Amniotic stem cell (primary cell): ENCODE data around the gene ACYP2.

Experiments used
- DNase-seq: peaks from one replicate; lab custom pipeline; 2025; lab: John Stamatoyannopoulos, UW

ACYP2 gene

DNA sequence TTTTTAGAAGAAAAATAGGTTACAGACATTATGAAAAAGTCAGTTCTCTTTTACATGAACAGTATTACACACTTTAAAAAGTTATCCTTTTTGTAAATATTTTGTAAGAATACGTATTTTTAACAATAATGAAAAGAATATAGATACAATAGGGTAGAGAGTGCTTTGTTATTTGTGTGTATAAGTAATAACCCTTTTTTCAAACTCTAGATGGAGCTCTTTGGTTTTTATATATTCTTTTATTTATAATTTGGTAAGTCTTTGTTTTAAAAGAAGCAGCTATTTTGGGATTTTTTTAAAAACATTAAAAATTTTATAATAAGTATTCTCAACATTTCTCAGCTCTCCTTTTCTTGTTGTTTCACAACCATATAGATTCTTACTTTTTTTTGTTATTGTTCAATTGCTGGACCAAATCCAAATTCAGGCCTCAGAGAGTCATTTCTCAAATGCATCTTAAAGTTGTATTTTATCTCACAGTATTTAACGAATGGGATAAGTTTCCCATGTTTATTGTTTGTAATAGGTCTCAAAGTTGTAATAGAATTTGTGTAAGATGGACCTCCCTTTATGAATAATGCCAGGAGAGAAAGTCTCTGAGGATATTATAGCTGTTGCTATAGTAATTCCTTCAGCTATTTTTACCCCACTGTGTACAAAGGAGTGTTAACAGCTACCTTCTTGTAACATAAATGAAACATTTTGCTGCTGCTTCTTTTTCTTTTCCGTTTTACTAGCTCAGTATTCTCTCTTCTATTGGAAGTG, 46.4 kb downstream of the ACYP2 start:
- DNase-seq: no peak

DNA sequence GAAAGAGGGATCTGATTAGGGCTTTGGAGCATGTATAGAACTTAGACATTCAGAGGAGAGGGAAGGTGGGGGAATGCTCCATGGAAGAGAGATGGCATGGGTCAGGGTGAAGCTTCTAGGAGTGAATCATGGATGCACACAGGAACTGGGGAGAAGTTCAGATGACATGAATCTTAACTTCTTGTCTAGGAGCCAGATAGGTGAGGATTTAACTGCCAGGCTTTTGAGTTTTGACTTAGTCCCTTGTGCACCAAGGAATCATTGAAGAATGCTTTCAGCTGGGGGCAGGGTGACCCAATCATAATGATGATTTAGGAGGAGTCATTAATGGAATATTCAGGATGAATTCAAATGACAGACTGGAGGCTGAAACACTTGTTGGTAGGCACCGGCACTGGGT, 48.7 kb downstream of the ACYP2 start:
- DNase-seq: no peak

DNA sequence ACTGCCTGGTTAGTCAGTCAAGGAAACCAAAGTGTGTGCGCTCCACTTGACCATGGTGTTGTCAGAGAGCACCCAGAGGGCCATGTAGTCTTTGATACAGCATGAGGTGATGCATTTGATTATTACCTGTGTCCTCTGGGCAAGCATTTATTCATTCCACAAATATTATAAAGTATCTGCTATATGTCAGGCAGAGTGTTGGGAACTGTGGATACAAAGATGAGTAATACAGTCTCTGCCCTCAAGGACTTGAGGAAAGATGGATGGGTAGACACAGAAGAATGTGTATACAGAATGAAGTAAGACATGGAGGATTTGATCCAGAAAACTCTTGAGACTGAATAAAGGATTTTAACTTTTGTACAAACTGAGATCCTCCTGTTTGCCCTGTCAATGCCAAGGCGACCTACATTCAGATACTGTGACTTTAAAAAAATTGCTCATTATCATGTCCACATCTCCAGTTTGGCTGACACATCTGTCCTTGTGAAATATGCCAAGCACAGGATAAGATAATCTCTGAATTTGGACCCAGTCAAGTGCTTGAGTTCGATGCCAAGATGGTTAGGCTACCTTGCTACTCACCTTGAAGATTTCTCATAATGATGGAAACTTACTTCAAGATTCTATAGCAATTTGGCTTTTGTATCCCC, 50.8 kb downstream of the ACYP2 start:
- no peak for DNase-seq

DNA sequence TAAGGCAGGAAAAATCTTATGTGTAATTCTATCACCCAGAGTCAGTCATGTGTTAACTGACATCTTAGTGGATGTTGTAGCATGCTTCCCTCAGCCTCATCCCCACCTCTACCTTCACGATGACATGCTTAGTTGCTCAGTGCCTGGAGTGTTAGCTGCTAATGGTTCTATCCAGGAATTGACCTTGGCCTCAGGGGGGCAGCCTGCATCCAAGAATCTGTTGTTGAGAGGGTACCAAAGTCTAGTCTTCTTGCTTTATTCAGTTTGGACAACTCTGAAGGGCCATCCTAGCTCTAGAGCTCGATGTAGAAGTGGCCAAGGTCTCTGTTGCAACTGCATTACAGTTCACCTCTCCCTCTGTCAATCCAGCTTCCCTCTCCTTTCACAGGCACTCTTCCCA, 61.2 kb downstream of the ACYP2 start:
- DNase-seq: peak; percentile 13

DNA sequence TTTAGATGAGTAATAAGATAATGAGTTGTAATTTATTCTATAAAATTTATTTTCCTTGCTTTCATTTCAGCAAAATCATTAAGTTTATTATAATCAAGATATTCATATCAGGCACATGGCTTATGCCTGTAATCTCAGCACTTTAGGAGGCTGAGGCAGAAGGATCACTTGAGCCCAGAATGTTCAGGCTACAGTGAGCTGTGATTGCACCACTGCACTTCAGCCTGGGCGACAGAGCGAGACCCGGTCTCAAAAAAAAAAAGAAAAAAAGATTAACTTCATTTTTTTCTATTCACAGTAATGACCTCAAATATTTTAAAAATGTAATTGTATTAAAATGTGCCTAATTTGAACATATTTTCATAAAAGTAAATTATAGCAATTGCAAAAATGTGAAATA, 67.9 kb downstream of the ACYP2 start:
- DNase-seq: no peak

DNA sequence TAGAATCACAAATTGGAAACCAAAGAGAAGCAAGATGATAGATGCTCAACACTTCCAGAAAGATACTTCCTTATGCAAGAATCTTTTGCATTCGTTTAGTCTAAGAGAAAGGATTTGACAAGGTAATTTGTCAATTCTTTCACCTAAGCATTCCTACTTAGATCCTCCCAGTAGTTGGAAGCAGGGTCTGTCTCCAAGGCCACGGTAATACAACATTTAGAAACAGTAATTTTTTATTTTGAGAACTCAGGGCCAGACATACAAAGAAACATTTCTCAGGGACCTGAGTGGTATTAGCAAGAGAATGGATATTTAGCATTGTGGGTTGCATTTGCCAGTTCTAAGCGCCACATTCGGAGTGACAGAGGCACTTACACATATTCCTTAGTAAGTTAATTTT, 68.6 kb downstream of the ACYP2 start:
- no peak for DNase-seq

DNA sequence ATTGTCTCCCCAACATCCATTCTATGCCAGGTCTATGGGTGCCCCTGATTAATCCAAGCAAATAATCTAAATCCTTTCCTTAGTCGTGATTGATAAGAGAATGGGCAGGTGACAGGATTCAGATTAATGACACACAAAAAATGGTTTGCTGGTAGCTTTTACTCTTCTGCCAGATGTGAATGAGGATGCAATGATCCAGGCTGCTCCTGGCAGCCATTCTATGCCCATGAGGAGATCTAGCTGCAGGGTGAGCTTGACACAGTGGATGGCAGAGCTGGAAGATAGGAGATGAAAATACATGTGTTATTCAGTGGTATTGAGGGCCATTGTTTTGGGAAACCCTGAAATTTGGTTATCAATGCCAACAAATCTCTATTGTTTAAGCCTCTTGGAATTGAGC, 69.7 kb downstream of the ACYP2 start:
- no peak for DNase-seq

DNA sequence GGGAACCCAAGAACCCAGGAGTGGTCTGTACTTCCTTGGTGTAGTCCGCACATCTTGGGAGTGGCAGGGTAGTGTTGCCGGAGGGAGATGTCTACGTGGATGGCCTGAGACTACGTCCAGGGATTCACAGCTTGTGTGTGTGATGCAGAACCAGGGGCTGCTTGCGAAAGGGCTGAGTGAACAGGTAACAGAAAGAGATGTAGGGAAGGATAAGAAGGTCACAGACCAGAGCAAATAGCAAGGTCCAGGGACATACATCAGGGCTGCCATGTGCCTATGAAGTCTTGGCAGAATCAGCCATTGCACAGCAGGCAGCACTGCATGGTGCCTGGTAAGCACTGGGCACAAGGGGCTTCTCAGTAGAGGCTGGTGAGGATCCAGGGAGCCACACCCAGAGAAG, 71.9 kb downstream of the ACYP2 start:
- no peak for DNase-seq

DNA sequence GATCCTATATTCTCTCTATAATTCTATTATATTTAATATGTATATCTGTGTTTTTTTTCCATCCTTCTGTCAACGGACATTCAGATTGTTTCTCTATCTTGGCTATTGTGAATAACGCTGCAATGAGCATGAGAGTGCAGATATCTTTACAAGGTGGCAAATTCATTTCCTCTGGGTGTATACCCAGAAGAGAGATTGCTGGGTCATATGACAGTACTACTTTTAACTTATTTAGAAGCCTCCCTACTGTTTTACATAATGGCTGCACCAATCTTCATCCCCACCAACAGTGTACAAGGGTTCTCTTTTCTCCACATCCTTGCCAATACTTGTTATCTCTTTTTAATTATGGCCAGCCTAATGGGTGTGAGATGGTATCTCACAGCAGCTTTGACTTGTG, 74.1 kb downstream of the ACYP2 start:
- DNase-seq: no peak

DNA sequence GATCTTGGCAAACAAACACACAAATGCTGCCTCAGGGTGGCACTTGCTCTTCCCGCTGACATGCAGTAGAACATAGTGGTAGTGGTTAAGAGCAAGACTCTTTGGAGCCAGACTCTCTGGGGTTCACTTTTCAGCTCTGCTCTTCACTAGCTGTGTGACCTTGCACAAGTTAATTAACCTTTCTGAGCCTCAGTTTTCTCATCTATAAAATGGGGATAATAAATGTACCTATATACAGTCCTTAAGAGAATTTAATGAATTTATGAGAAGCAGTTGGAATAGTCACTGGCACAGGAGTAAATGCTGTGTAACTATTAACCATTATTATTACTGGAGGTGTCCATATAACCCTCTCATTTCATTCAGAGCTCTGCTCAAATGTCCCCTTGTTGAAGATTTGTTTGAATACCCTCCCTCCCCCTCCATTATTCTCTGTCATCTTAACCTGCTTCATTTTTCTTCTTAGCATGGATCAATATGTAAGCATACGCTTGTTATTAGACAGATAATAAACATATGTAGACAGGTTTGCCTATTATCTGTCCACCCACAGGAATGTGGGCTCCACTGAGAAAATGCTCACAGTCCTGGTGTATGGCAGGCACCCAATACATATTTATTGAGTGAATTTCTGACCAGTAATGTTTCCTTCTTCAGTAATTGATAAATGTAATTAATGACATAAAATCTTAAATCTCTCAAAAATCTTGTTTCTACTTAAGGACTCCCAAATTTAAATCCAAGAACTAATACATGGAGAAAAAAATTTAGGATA, 76.1 kb downstream of the ACYP2 start:
- DNase-seq: no peak

DNA sequence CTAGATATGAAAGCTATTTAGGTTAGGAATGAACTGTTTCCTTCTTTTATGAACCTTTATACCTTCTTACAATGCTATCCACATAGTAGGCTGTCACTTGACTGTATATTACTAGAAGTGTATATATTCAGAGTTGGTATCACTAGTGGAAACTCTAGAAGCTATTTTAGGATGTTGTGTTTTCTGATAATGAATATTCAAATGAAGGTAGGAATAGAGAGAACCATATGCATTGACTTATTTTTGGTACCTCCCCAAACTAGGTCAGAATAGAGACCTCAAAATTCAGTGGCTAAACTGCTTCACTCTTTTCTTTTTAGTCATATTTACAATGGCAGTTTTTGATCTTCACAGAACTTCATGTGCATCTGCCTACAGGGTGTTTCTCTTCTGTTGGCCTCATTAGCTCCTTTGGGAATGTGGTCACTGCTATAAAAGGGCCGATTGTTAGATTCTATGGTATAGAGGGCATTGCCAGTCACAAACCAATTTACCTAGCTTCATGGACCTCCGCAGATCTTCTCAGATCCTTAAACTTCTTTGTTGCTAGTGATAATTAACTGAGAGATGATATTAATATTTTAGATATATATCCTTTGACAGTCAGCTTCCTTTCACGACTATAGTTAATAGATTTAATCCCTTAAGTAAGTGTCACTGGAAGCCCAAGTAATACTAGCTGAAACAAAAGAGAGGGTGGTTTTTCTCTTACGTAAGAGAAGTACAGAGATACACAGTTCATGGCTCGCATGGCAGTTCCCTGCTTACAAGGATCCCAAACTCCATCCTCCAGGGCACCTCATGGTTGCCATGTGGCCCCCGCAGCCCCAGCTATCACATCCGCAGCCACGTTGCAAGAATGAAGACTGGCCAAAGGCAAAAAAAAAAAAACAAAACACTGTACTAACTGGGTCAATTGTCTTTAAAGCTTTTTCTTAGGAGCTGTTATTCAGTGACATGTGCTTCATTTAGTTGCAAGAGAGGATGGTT, 79.6 kb downstream of the ACYP2 start:
- no peak for DNase-seq

DNA sequence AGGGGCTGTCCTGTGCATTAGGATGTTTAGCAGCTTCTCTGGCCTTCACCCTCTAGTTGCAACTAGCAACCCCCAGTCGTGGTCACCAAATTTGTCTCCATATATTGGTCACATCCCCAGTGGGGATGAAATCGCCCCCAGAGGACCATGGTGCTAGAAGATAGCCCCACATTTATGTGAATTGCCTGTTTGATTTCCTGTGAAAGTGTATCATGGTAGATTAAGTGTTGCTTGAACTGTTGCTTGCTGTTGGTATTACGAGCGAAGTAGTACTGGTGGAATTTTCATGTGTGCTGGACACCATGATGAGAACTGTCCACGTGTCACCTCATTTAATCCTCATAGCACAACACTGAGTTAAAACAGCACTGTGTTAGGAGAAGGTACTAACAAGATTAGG, 81.2 kb downstream of the ACYP2 start:
- DNase-seq: no peak

DNA sequence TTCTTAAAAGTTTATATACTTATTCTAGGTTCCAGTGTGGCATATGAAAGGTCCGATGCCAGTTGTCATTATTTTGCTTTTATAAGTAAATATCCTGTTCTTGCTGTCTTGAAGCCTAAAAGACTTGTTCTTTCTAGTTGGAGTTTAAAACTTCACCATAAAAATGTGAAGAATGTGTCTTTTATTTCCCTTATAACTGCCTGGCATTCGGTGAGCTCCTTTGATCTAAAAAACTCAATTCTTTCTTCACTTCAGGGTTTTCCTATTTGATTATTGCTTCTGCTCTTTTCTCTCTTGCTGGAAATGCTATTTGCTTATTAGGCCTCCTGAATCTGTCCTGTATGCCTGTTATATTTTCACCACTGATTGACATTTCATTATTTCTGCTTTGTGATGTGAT, 89.1 kb downstream of the ACYP2 start:
- no peak for DNase-seq

DNA sequence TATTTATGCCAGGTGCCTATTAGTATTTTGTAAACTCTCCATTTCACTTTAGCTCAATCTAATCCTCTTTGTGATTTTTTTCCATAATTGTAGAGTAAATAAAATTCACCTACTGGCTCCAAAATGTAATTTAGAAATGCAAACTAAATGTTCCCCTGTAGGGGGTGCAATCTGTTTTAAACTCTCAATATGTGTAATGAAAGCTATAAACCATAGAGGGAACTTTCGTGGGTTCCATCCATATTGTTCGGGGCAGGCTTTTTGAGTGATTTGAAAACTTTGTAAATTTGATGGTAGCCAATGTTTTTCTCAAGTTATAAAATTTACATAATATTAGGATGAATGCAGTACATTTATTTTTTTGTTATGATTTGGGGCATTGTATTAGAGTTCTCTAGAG, 91.2 kb downstream of the ACYP2 start:
- no peak for DNase-seq

DNA sequence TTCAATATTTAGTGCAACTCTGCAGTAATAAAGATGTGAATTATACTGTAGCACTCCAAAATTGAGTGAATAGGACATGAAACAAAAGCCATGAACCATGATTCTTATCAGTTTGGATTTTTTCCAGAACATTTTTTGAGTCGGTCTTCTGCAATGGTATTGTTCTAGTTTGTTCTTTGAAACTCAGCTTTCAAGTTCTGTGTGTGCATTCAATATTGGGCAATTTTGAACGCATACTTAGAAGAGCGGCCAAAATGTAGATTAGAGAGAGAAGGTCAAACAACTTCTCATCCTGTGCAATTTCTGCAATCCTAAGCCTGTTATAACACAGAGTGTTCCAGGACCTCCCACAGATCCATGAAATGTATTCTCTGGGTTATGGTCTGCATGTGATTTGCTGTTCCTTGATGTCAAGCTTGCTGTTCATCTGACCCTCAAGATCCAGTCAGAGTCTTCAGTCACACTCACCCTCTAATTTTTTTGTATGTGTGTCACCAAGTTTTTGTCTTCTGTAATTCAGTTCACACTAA, 92.3 kb downstream of the ACYP2 start:
- DNase-seq: no peak

DNA sequence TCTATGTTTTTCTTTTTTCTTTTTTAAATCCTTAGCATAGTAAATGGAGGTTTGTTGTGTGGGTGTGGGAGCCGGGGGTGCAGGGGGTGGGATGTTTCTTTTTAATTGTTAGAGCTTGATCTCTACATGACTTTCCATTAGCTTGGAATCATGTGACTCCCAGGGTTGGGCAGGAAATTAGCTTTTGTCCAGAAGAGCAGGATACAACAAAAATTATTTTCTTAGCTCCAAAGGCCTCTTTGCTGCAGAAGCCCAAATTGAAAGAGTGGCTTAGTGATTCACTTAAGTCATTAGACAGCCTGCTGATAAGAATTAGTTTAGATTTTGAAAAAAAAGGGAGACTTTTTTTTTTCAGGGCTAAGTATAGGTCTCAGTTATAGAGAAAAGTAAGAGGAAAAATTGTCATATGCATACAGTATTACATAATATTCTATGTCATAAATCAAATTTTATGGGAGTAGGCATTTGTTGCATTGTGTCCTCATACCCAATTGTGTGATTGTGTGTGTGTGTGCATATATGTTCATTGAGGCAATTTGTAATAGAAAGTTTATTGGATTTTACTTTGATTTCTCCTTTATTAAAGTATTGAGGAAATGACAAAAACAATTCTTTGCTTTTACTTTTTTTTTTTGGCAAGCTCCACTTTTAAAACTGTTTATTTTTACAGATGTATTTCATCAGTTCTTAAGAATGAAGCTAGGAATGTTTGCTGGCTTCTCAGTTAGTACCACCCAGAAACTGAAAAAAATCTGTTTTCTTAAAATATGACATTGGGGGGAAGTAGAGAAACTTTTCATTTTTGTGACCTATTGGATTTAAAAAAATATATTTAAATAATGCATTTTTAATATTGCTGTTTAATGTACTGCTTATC, 93.2 kb downstream of the ACYP2 start:
- DNase-seq: no peak

DNA sequence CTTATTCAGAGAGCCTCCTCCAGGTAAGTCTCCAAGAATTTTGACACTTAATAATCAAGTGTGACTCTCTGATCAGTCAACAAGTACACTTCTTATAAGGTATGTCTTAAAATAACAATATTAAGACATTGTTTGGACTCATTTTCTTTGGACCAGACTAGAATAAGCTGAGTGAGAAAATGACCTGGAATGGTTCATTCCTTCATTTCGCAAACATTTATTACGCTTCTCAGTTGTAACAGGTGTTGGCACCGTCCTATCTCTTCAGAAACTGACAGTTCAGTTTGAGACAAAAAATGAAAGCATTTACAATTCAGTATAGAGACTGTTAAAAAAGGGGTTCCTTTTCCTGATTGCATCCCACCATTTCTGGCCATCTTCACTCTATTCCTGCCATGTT, 94.0 kb downstream of the ACYP2 start:
- DNase-seq: no peak

DNA sequence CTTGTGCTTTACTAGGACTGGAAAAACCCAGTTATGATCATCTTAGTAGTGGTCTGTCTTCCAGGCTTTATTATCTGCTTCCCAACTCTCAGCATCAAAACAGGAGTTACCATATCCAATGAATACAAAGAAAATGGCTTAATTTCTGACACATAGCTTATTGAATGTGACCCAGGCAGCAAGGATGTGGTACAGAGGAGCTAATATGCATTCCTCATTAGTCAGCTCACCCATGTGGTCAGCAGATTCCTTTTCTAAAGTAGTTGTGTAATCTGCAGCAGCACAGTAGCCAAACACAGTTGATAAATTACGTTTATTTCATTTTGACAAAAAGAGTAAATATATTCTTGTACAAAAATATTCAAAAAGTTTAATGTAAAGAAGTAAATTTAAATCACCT, 97.0 kb downstream of the ACYP2 start:
- DNase-seq: peak; percentile 39

DNA sequence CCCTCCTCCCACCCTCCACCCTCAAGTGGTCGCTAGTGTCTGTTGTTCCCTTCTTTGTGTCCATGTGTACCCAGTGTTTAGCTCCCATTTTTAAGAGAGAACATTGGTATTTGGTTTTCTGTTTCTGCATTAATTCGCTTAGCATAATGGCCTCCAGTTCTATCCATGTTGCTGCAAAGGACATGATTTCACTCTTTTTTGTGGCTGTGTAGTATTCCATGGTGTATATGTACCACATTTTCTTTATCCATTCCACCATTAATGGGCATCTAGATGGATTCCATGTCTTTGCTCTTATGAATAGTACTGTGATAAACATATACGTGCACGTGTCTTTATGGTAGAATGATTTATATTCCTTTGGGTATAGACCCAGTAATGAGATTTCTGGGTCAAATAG, 97.7 kb downstream of the ACYP2 start:
- DNase-seq: no peak

DNA sequence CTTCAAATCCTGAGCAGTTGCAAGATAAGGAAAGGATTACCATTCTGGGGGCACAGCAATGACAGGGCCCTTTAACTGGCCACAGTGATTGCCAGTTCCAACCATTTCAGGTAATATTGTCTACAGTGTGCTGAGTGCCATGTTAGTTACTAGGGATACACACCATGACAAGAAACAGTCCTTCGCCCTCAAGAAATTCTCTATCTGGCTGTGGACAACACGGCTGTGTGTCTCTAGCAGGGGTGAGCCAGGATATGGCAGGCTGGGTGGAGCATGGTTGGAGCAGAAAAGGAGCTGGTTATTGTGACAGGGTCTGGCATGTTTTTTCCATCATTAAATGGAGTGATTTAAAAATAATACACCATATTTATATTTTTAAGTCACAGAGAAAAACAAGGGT, 109.6 kb downstream of the ACYP2 start:
- DNase-seq: no peak

DNA sequence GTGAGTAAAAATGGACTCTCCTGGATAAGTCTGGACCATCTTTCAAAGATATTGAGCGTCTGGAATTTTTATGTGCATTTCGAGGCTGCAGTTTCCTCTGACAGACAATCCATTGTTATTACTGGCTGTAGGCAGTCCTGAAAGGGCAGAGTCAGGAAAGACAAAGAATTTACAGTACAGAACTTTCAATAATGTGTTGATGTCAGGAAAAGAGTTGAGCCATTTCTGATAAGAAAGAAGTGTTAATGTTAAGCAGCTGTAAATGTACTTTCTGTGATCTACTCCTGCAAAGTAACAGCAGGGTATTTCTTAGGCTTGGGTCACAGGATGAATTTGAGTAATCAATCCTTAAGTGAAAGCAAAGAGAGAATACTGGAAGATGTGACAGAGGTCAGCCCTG, 110.8 kb downstream of the ACYP2 start:
- DNase-seq: no peak
